ENCODE measurements around the gene SC5D.

Gene SC5D

GRCh38 chr11:121293288-121293594 lies 670 bp downstream of the SC5D start:
- no peak for DNase-seq (ENCODE audit: low read depth)

GRCh38 chr11:121295246-121296029 lies 2.9 kb downstream of the SC5D start:
- DNase-seq (ENCODE audit: low read depth): no peak

GRCh38 chr11:121297872-121298271 lies 5.3 kb downstream of the SC5D start:
- DNase-seq (ENCODE audit: low read depth): no peak

GRCh38 chr11:121298774-121299173 lies 6.2 kb downstream of the SC5D start:
- DNase-seq (ENCODE audit: low read depth): no peak

- no peak for DNase-seq (ENCODE audit: low read depth)
These were observed 6.8 kb downstream of the SC5D start for GRCh38 chr11:121299417-121299816.

GRCh38 chr11:121300313-121300971 lies 7.9 kb downstream of the SC5D start:
- no peak for DNase-seq (ENCODE audit: low read depth)

GRCh38 chr11:121300972-121301699 lies 8.6 kb downstream of the SC5D start:
- no peak for DNase-seq (ENCODE audit: low read depth)

GRCh38 chr11:121304759-121305158 lies 12.2 kb downstream of the SC5D start:
- no peak for DNase-seq (ENCODE audit: low read depth)

GRCh38 chr11:121308816-121309215 lies 16.2 kb downstream of the SC5D start:
- no peak for DNase-seq (ENCODE audit: low read depth)

- no peak for DNase-seq (ENCODE audit: low read depth)
These were observed 17.1 kb downstream of the SC5D start for GRCh38 chr11:121309688-121310087.

GRCh38 chr11:121310908-121311307 lies 18.3 kb downstream of the SC5D start:
- DNase-seq (ENCODE audit: low read depth): no peak

- DNase-seq (ENCODE audit: low read depth): no peak
These were observed 18.8 kb downstream of the SC5D start for GRCh38 chr11:121311373-121311772.

GRCh38 chr11:121312483-121312882 lies 19.9 kb downstream of the SC5D start:
- DNase-seq (ENCODE audit: low read depth): no peak

- no peak for DNase-seq (ENCODE audit: low read depth)
These were observed 26.6 kb downstream of the SC5D start for GRCh38 chr11:121318848-121319834.

- no peak for DNase-seq (ENCODE audit: low read depth)
These were observed 29.2 kb downstream of the SC5D start for GRCh38 chr11:121321614-121322243.

- DNase-seq (ENCODE audit: low read depth): no peak
These were observed 30.6 kb downstream of the SC5D start for GRCh38 chr11:121323046-121323607.

GRCh38 chr11:121326230-121326629 lies 33.7 kb downstream of the SC5D start:
- no peak for DNase-seq (ENCODE audit: low read depth)

- DNase-seq (ENCODE audit: low read depth): no peak
These were observed 35.0 kb downstream of the SC5D start for GRCh38 chr11:121327553-121327952.

GRCh38 chr11:121328176-121328966 lies 35.8 kb downstream of the SC5D start:
- peak; percentile 12 for DNase-seq (ENCODE audit: low read depth)

GRCh38 chr11:121328967-121329679 lies 36.6 kb downstream of the SC5D start:
- DNase-seq (ENCODE audit: low read depth): no peak
